AG10803 (cell line): ENCODE data around the gene ZDHHC5.
"Not testable (repeated sequence)": the region's sequence is repeated elsewhere in the genome, so short reads cannot be mapped to it uniquely, and the experiment has no call there.

Experiments used
- DNase-seq: peaks from one replicate; pipeline ENCODE4 v3.0.0; 2010; ENCODE audit warnings: low read depth
- H3K4me3 ChIP-seq: 2 replicates; pipeline ENCODE4 v1.5.1; 2011; ENCODE audit warnings: mild to moderate bottlenecking, low read length, control low read depth
- CTCF ChIP-seq: conservative IDR thresholded peaks from 2 replicates; pipeline ENCODE4 v1.5.1; 2011; ENCODE audit warnings: mild to moderate bottlenecking, low read length, control low read depth, inconsistent platforms

Gene ZDHHC5

DNA sequence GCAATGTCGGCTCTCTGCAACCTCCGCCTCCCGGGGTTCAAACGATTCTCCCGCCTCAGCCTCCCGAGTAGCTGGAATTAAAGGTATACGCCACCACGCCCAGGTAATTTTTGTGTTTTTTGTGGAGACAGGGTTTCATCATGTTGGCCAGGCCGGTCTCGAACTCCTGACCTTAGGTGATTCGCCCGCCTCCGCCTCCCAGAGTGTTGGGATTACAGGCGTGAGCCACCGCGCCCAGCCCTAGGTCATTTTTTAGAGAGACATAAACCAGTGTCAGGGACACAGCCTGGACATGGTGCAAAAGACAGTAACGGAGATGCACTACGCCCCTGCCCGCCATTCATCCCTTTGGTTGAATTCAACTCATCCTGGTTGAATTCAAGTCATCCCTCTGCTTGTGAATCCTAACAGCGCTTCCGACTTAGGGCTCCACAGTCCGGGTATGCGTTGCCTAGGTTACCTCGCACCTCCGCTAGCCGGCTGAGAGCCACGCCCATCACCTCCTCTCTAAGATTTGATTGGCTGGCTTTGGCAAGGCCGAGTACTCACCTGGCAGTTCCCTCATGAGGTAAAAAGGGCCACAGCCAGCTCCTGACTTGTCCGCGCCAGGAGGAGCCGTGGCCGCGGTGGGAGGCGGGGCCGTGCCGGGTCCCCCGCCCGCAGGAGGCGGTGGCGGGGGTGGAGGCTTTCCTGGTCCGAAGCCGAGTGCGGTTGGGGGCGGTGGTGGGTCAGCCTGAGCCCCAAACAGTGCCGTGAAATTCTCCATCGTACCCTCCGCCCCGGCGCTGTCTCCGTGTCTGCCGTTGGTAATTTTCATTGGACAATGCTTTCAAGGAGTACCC is 43.7 kb downstream of the ZDHHC5 start, which contains the start of gene MED19:
Gene MED19, minus strand, starts transcription at position 802 of the 842 bp plus-strand sequence. Its CDS starts 36 bp downstream, at position 766.
- peak within 1 kb of the TSS; percentile 100 for H3K4me3 ChIP-seq
- peak; percentile 65 for DNase-seq
- TF ChIP-seq CTCF: no peak

GRCh38 chr11:57712256-57713150 is 44.6 kb downstream of the ZDHHC5 start, which contains the start of gene TMX2:
Gene TMX2, plus strand, starts transcription at chr11:57712593. Its CDS starts 26 bp downstream, at chr11:57712619.
- DNase-seq: peak; percentile 100
- H3K4me3 ChIP-seq: peak within 1 kb of the TSS; percentile 100
- no peak for TF ChIP-seq CTCF

- no peak for DNase-seq
- TF ChIP-seq CTCF: no peak
- H3K4me3 ChIP-seq: peak overlapping the region; percentile 100
Observed at GRCh38 chr11:57713835-57714234, 45.9 kb downstream of the ZDHHC5 start.

DNA sequence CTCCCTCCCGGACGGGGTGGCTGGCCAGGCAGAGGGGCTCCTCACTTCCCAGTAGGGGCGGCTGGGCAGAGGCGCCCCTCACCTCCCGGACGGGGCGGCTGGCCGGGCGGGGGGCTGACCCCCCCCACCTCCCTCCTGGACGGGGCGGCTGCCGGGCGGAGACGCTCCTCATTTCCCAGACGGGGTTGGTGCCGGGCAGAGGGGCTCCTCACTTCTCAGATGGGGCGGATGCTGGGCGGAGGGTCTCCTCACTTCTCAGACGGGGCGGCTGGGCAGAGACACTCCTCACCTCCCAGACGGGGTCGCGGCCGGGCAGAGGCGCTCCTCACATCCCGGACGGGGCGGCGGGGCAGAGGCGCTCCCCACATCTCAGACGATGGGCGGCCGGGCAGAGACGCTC is 48.8 kb downstream of the ZDHHC5 start:
- not testable (repeated sequence) for DNase-seq, H3K4me3 ChIP-seq

DNA sequence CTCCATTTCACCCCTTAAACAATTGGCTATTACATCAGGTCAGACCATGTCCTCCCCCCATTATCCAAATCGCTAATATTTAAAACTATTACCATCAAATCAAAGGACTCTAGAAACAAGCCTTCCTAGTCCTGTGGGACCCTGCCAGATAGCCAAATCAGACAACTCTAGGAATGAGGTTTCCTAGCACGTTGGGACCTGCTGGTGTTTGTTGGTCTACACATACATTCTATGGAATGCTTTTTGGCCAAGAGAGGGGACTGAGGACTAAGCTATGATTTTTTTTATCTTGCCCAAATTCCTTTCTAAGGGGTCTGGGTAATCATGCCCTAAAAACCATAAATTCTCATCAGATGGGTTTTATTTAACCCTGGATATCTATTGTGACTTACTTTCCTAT is 59.3 kb downstream of the ZDHHC5 start:
- TF ChIP-seq CTCF: no peak
- H3K4me3 ChIP-seq: no peak overlapping the region
- no peak for DNase-seq

- TF ChIP-seq CTCF: no peak
Observed at GRCh38 chr11:57728829-57729228, 60.9 kb downstream of the ZDHHC5 start.

DNA sequence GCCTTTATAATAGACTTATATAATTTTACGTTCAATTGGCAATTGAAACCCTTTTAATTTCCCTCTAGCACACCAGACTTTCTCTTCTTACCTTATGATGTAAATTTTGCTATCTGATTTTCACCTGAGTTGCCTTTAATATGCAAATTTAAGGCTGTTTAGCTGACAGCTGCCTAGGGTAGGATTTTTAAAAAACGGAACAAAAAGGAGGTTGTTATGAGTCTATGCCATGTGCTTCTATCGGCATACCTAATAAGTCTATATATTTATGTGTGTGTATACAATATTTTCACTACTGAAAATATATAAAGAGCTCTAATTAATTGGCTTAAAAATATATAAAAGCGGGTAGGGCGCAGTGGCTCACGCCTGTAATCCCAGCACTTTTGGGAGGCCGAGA is 61.6 kb downstream of the ZDHHC5 start:
- no peak for TF ChIP-seq CTCF
- DNase-seq: no peak
- H3K4me3 ChIP-seq: no peak overlapping the region

More at GRCh38 chr11:57728829-57729228, 60.9 kb downstream of the ZDHHC5 start:
- no peak for DNase-seq
- H3K4me3 ChIP-seq: no peak overlapping the region
